ACC112 (cell line): ENCODE measurements around the gene GIPC1.

Experiments
- H2AFZ ChIP-seq: fragments of 200-600 bp; sonication (generic); one replicate; pipeline ENCODE4 v1.6.0; 2017; ENCODE audit warnings: antibody characterized with exemption, low read length; ENCODE audit not compliant: unreplicated experiment
- H3K27ac ChIP-seq: fragments of 200-600 bp; sonication (generic); 2 replicates; pipeline ENCODE4 v1.5.1; 2014; ENCODE audit warnings: low read depth, mild to moderate bottlenecking, antibody characterized with exemption, low read length, moderate library complexity
- H3K27me3 ChIP-seq: fragments of 200-600 bp; sonication (generic); 2 replicates; pipeline ENCODE4 v1.6.1; 2014; ENCODE audit warnings: mild to moderate bottlenecking, antibody characterized with exemption, low read length, moderate library complexity, mixed read lengths; ENCODE audit not compliant: insufficient read depth
- H3K36me3 ChIP-seq: fragments of 200-600 bp; sonication (generic); 2 replicates; pipeline ENCODE4 v1.6.1; 2016; ENCODE audit warnings: mild to moderate bottlenecking, antibody characterized with exemption, low read length, moderate library complexity, mixed read lengths; ENCODE audit not compliant: insufficient read depth
- H3K4me1 ChIP-seq: fragments of 200-600 bp; sonication (generic); one replicate; pipeline ENCODE4 v1.6.1; 2016; ENCODE audit warnings: low read length, mixed read lengths; ENCODE audit not compliant: insufficient read depth, unreplicated experiment, control insufficient read depth
- H3K4me3 ChIP-seq: fragments of 200-600 bp; sonication (generic); 2 replicates; pipeline ENCODE4 v1.5.1; 2014; ENCODE audit warnings: mild to moderate bottlenecking, low read depth, low read length
- H3K79me2 ChIP-seq: fragments of 200-600 bp; sonication (generic); one replicate; pipeline ENCODE4 v1.6.0; 2016; ENCODE audit warnings: low read length; ENCODE audit not compliant: control insufficient read depth, unreplicated experiment, insufficient read depth

The GIPC1 gene

DNA sequence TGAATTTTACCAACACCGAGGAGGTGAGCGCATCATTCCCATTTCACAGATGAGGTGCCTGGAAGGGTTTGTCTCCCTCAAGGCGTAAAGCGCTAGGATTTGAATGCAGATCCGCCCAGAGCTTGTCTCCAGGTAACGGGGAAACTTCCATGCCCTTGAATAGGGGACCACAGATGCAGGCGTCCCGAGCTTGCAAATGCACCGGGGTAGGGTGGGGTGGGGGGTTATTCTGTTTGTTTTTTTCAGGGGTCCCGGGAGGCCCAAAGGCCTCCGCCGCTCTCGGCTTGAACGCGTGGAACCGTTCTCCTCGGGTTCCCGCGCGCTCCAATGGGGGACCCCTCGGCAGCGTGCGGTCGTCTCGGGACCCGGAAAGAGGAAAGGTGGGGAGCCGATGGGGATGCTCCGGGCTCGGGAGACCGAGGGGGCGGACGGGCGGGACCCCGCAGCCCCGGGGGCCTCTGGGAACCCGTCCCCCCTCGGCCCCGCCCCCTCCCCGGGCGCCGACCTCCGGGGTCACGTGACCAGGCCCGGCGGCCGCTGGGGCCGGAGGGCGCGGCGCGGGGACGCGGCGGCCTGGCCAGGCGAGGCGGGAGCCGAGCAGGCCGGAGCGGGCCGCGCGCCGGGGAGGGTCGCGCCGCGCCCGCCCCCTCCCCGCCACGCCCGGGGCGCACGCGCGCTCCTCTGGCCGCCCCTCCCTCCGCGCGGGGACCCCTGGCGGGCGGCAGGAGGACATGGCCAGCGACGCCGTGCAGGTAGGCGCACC lies 63.0 kb downstream of the GIPC1 start, which contains the start of gene PKN1:
Gene PKN1 (plus strand): TSS at position 516 of the 763 bp plus-strand sequence. CDS start 216 bp downstream, at position 732.
- peak within 1 kb of the TSS; percentile 84 for H3K4me3 ChIP-seq
- peak within 1 kb of the TSS; percentile 85 for H2AFZ ChIP-seq
- no peak within 1 kb of the TSS for H3K27ac ChIP-seq
- no peaks in the 10 kb centered on the region for H3K27me3 ChIP-seq
- H3K36me3 ChIP-seq = no peaks in the 10 kb centered on the region
- peaks cover 9% of the 10 kb centered on the region for H3K4me1 ChIP-seq
- H3K79me2 ChIP-seq = peaks cover 25% of the 10 kb centered on the region

DNA sequence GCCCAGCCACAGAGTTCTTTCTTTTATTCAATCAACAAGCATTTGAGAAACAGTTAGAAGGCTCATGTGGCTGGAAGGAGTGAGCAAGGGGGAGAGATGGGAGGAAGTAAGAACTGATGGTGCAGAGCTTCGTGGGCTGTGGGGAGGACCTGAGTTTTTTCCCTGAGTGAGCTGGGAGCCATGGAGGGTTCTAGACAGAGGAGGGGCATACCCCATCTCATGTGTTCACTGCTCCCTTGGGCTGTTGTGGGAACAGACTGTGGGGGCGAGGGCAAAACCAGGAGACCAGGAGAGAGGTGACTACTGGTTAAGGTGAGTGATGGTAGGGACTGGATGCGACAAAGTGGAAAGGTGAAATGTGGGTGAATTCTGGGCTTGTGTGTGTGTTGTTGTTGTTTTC lies 65.2 kb downstream of the GIPC1 start:
- Histone ChIP-seq H3K27ac (no peak overlapping the region), H3K4me3 (no peak overlapping the region), H3K79me2 (peaks cover 13% of the 10 kb centered on the region), H2AFZ (no peak overlapping the region), H3K4me1 (peaks cover 9% of the 10 kb centered on the region), H3K27me3 (no peaks in the 10 kb centered on the region), H3K36me3 (no peaks in the 10 kb centered on the region)

DNA sequence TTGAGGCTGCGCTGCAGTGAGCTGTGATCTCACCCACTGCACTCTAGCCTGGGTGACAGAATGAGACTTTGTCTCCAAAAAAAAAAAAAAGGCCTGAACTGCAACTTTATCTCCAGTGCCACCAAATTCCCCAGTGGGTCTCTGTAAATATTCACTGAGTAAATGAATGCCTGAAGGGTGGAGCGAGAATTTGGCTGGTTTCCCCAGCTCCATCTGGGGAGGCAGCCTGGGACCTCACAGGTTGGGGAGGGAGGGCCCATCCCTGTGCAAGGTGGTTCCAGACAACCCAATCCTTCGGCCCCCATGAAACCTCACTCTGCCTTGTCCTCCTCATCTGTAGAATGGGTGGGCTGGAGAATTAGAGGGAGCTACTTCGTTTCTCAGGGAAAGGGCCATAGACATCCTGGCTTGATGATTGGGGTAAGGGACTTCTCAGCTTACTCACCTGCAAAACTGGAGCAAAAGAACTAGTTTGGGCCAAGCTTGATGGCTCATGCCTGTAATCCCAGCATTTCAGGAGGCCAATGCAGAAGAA lies 67.0 kb downstream of the GIPC1 start:
- Histone ChIP-seq H3K79me2 (peaks cover 4% of the 10 kb centered on the region), H3K27ac (no peak overlapping the region), H3K4me1 (no peaks in the 10 kb centered on the region), H3K4me3 (no peak overlapping the region), H3K27me3 (no peaks in the 10 kb centered on the region), H2AFZ (no peak overlapping the region), H3K36me3 (no peaks in the 10 kb centered on the region)
